GM21423 (cell line): ENCODE measurements around the gene ATP6V1C2.

Experiments used
- ATAC-seq: cut with Tn5 transposase; IDR thresholded peaks from one replicate; pipeline ENCODE4 v1.9.1; 2021; ENCODE audit warnings: mild to moderate bottlenecking, moderate library complexity; ENCODE audit not compliant: unreplicated experiment

The ATP6V1C2 gene

DNA sequence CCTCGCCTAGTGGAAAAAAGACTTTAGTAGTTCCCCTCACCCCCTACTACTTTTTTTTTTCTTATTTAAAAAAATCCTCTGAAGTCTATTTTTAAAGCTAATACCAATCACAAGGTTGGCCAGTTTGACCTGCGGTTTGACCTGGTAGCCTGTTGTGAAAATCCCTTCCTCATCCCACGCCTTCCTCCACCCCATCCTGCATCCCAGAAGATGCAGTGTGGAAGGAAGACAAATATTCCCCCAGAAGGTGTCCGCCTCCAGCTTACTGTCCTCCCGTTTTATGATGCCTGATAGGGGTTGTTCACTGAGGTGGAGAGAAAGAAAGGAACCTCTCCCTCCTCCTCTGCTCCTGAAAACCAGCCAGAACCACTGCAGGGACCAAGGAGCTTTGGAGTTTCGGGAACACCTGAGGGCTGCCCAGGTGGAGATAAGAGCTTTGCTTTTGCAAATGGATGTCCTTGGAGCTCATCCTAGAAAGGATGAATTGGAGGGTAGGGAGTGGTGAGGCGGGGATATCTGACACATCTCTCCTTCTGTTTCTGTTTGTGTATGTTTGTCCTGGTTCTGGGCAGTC, 909 bp downstream of the ATP6V1C2 start:
- no peak for ATAC-seq

DNA sequence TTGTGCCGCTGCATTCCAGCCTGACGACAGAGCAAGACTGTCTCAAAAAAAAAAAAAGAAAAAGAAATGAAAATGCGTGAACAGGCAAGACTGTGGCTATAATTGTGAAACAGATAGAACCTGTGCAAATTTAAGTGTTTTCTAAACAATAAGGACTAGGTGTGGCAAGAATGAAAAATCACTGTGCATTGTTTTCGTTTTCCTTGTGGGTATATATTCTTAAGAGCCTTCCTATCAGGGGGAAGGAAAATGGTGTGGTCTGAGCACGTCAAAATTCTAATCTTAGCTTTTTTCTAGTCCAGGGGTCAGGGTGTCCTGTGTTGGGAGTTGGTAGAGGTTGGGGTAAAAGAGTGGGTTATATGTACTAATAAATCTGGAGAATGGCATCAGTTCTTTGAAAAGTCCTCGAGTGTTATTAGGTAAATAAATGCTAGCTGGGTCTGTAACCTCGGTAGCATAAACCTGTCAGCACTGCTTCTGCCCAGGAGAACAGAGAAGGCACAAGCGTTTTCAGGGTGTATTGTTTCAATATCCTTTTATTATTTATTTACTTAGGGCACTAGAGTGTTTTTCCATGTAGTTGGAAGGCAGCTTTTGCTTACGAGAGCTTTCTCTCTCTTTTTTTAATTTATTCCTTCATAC, 11.6 kb downstream of the ATP6V1C2 start:
- no peak for ATAC-seq

DNA sequence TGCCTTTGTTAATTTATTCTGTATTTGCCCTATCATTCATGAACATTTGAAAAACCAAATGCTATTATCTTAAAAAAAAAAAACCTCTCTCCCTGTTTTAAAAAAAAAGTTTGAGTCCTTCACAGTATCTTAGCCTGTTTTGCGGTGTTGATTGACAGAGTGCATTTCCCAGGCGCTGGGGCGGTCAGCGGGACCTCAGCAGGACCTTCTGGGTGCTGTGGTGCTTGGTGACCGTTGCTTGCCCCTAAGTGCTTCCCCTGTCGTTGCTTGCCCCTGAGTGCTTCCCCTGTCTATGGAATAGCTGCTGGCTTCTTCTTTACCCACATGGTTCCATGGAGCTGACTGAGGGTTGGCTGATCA, 12.1 kb downstream of the ATP6V1C2 start:
- ATAC-seq: no peak

DNA sequence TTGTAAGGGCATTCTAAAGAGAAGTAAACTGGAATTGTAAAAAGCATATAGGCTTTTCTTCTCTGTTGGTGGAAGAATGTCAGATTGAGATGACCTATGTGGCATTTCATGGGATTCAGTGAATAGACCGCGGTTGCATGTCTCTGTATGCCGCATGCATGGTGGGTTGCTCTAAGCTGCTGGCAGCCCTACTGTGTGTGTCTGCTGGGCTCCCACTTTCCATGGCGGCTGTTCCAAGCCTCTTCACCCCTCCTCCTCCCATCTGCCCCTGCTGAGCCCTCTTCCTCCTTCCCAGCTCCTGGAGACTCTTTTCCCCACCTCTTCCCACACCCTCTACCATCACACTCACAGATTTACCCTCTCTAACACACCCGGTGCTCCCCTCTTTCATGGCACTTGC, 12.6 kb downstream of the ATP6V1C2 start:
- no peak for ATAC-seq

DNA sequence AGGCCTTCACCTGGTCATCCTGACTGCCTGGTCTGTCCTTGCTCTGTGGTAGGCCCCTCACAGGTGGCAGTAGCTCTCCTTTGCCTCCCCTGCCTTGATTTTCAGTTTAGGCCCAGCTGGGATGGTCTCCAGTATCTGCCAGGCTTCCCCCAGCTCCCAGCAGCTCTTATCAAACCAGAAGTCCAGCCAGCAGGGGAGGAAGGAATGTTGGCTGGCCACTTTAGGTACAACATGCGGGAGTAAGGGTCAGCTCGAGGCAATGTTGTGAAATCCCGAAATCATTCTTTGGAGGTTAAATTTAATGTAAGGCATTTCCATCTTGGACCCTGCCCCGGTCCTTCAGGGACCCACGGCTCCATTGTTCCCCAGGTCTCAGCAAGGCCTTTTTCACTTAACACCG, 16.8 kb downstream of the ATP6V1C2 start:
- ATAC-seq: no peak

DNA sequence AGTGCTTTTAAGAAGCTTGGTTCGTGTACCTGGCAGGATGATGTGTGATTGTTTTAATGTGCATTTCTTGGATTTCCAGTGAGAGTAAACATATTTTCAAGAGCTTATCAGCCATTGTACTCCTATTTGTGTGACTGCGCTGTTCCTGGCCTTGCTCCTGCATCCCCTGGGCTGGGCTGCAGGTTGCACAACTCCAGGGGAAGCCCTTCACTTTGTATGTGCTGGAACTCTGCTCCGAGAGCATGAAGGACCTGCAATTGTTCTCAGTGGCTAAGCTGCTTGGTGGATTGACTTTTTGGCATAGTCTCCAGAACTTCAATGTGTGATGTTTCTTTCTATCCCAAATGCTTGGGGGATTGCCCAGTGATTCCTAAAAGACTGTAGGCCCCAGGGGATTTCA, 18.8 kb downstream of the ATP6V1C2 start:
- ATAC-seq: no peak

DNA sequence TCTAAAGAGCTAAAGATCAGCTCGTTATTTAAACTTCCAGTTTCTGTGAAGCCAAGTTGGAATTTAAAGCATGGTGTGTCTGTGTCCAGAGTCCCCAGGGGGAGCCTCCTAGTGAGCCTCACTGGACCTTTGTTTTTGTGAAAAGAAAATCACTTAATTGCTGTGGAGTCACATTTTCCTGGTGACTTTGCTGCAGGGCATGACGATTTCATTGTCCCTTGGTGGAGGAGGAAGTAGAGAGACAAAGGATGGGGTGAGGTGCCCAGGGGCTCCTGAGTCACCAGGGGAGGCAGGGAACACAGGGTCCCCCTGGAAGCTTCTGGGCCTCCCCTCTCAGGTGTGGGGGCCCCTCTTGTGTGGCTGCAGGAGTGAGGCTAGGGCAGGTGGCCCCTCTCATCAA, 19.7 kb downstream of the ATP6V1C2 start:
- no peak for ATAC-seq

DNA sequence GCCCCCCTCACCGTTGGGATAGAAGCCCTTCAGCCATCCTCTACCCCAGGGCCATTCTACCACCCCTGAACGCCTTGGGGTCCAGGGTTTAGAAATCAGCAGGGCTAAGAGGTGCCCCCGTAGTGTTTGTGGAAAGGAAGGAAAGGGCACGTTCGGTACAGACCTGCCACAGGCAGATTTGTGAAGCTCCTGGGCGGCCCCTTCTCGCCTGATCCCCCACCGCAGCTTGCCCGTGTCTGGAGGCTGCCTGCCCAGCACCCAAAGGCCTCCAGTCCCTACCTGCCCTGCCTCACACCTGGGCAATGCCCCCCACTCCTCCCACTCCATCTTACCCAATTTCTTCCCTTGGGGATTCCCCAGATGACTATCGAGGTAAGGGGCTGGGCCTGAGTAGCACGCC, 21.2 kb downstream of the ATP6V1C2 start:
- ATAC-seq: no peak

DNA sequence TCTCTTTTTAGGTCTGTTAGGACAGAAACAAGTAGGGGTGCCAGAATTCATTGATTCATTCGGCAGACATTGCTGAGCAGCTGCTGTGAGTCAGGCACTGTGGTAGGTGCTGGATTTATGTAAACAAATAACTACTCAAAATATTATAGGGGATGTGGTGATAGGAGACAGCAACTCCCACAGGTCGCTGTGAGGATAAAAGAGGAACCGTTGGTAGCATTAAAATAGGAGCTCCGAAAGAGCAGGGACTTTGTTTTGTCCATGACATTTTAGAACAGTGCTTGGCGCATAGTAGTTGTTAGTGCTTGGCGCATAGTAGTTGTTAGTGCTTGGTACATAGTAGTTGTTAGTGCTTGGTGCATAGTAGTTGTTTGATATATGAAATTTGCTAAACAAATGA, 29.2 kb downstream of the ATP6V1C2 start:
- no peak for ATAC-seq

DNA sequence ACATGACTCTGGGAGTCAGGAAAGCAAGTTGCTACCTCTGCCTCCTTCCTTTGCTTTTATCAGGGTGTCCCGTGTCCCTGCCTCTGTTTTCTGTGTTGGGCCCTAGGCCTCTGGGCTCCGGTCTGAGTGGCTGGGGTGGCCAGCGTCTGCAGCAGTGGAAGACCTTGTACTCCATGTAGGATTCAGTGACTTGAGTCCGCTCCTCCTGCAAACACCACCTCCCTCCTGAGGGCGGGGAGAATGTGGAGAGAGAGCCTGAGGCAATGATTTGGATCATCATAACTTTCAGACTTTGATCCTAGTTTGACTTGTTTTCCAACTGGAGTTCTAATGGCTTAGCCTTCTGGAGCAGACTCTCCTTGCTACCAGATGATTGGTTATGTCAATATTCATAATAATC, 30.8 kb downstream of the ATP6V1C2 start:
- no peak for ATAC-seq

DNA sequence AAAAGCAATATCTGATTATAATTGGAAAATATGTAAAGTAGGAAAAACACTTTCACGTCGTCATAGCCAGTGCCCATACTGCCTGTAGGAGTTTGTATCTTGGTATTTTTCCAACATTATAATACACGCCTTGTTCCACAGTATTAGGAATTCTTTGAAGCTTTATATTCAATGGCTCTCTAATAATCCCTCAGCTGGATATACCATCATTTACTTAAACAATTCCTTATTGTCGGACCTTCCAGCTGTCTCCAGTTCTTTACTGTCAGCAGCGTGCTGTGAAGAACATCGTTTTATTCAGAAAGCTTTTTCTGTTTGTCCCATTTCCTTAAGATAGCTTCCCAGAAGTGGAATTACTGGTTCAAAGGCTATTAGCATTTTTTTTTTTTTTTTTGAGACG, 31.7 kb downstream of the ATP6V1C2 start:
- ATAC-seq: no peak

DNA sequence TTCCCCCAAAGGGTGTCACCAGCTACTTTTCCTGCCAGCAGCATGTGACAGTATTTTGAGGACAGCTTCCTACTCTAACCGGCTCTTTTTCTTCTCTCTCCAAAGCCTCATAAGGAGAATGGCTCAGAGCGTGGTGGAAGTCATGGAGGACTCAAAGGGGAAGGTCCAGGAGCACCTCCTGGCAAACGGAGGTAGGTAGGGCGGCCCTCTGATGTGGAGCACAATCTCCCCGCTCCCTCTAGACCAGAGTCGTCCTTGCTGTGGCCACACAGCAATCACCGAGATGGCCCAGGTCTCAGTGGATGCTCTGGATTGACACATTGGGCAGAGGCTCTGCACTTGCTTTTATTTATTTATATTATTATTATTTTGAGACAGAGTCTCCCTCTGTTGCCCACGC, 32.4 kb downstream of the ATP6V1C2 start:
- ATAC-seq: no peak

DNA sequence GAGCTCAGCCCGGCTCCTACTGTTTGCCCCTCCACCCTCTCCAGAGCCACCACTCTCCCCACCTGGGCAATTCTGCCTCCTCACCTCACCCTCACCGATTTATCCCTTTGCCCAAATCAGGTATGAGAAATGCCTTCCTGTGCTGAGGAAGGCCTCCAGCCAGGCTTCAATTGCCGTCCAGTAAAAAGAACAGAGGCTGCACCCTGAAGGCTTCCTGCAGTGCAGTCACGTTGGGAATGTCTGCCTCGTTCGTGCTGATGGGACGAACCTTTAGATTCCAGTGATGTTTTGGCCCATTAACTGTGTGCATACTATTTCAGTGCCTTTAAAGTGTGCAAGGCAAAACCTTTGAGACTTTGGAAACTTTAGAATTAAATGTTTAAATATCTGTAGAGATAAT, 34.2 kb downstream of the ATP6V1C2 start:
- no peak for ATAC-seq

DNA sequence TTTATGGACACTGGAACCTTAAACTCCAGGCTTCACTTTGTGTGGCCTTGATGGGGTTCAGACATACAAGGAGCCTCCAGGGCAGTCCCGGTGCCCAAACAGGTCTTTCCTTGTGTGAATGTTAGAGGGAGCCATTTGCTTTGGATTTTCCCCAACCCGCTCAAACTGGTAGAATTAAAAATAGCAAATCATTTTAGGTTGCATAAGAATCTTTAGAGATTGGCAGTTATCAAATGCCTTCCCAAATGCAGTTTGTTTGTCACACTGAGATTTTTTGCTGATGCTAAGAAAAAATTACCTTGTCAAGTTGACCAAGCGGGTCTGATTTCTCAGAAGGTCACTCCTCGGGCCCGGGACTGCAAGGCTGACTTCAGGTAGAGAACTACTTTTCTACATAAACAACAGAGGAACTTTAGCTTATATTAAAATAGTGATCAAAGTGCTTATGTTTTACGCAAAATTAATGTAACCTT, 36.4 kb downstream of the ATP6V1C2 start:
- no peak for ATAC-seq

DNA sequence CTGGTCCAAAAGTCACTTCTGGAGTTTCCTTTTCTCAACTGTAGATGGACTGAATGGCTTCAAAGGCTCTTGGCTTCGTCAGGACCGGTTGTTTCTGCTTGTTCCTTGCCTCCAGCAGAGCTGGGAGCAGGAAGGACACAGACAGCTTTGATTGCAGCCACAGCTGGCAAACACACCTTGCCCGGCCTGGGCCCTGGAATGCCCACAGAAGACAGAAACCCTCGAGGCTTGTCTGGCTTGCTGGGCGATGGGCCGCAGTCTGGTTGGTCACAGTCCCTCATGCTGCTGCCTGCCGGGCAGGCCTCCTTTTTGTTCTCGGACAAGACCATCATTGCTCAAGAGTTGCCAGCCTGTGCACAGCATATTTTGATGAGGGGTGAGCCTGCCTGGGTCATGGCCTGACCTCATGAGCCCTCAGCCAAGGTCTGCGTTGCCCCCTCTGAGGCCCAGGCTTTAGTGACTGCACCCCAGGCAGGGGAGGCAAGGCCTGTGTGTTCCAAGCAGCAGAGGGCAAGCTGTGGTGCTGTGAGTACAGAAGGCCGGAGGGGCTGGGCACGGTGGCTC, 37.8 kb downstream of the ATP6V1C2 start:
- no peak for ATAC-seq

DNA sequence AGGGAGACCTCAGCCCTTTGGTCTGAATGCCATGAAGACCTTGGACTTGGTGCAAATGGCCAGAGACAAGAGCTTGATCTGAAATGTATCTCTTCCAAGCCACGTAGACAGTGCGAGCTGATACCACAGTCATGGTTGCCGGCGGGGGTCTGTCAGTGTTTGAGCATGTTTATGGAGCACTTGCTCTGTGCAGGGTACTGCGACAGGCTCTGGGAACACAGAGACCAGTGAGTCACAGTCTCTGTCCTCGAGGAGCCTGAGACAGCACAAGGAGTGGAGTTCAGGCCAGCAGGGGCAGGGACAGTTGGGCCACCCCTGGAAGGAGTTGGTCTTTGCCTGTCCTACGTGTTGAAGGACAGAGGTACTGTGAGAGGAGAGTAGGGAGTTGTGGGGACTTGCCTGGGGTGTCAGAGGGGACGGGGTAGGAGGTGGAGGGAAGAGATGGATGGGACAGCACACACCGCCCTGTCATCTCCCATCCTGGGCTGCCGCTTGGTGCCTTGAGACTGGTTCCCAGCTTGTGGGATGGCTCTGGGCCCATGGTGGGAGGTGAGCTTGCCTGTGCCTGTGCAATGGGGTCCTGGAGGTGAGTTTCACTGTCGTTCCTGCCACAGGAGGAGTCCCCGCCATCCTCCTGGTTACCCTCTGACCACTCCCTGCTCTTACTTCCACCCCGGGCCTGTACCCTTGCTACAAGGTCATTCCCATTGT, 39.5 kb downstream of the ATP6V1C2 start:
- ATAC-seq: no peak

DNA sequence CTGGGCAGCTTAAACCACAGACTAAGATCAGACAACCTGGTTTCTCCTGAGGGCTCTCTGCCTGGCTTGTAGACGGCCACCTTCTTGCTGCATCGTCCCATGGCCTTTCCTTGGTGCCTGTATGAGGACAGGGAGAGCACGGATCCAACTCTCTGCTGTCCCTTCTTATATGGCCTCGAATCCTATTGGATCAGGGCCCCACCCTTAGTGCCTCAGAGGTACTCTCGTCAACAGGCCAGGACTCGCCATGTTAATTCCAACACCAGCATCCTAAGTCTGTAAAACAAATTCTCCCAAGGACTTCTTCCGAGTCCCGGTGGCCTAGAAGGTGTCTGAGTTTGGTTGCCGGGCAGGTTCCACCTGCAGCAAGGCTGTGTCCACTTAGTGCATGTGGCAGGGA, 40.2 kb downstream of the ATP6V1C2 start:
- ATAC-seq: no peak

DNA sequence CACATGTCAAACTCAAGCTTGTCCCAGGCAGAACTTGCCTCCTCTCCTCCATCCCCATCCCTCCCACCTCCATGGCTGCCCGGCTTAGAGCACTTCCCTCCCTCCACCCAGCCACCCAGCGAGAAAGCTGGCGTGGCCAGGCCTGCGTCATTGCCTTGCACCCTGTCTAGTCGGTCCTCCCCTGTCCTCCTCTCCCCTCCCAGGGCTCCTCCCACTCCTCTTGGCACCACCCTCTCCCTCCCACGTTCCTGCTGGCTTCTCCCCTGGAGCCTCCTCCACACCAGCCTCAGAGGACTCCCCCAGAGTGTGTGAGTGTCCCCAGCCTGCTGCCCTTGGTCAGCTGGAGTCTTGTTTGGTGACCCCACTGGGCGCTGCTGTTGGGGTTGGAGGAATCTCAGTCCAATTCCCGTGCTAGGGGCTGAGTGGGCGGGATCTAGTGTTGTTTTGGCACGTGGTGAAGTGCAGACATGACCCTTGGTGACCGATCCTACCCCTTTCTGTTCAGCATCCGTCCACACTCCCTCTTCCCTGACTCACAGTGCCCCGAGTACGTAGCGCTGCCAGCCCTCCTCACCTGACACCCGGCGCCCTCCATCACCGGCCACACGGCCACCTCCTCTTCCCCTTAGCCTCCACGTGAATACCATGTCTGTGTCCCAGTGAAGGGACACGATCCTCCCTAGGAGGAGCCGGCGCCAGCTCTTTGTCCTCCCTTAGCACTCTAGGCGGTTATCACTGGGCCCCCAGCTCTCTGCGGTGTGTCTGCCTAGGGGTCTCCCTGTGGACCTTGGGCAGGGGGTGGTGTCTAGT, 41.4 kb downstream of the ATP6V1C2 start:
- ATAC-seq: no peak

DNA sequence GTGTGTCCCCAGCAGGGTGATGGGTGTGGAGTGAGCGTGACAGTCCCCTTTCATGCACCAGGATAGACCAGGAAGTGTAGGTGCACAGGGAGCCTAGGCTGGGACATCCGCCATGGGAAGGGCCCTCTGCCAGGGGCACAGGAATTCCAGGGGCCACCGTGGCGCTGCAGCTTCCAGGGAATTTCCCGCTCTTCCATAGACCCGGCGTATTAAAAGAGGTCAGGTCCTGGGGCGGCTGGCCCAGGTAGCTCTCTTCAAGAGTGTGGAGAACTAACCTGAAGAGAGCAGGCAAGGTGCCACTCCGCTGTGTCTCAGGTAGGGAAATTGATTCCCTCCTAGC, 42.0 kb downstream of the ATP6V1C2 start:
- ATAC-seq: no peak

DNA sequence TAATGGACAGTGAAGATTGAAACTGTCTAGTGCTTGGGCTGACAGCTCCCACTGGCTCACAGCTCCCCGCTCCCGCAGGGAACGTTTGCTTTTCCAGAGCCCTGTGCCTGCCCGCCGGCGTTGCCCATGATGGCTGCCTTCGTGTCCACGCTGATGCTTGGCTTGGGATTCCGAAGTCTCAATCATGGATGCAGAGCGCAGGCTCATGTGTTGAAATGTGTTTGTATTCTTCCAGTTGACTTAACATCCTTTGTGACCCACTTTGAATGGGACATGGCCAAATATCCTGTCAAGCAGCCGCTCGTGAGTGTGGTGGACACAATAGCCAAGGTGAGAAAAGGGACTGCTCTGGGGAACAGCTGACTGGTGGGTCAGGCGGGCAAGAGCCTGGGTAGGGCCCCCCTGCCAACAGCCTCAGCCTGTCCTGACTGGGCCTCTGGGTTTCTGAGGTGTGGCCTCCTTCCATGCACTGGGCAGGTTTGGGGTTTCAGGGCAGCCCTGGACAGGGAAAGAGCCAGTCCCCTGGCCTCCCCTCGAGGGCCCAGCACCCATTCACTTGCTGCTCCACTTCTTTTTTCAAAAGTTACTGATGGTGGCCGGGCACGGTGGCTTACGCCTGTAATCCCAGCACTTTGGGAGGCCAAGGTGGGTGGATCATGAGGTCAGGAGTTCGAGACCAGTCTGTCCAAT, 42.8 kb downstream of the ATP6V1C2 start:
- no peak for ATAC-seq

DNA sequence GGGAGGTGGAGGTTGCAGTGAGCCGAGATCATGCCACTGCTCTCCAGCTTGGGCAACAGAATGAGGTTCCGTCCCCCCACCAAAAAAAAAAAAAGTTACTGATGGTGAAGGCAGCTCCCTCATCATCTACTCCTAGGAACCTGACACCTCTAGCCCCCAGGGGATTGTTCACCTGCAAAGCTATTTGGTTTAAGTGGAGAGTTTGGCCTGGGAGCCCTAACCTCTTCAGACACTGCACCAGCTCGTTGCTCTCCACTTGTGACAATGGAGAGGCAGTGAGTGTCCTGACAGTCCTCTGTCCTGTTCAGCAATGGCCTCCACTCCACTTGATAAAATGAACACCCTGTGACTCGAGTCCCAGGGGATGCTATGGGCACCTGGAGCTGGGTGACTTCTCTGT, 43.5 kb downstream of the ATP6V1C2 start:
- no peak for ATAC-seq
